ENCODE measurements around the gene CHL1. TPM values are rescaled to one million over a fixed set of nuclear protein-coding genes. Genes with fewer than 3 reads are reported as not detected.

CHL1 gene
- total RNA-seq, 3 donors from 2014 or later, result 9.1 to 48.8 (median 9.3) TPM

- TF ChIP-seq CTCF (IDR thresholded peaks at IDR 0.05), result no peak
- intact Hi-C loops (cut with DNase I, micrococcal nuclease), result no loop called here
Measured at GRCh38 chr3:270688-271087, 74.1 kb downstream of the CHL1 start.

GRCh38 chr3:274927-275326 is 78.4 kb downstream of the CHL1 start:
- no peak overlapping the region for H3K4me3 ChIP-seq
- no peaks in the 10 kb centered on the region for H3K4me1 ChIP-seq (ENCODE audit: low read depth)
- H3K36me3 ChIP-seq (ENCODE audit: low read depth), result no peaks in the 10 kb centered on the region
- no peaks in the 10 kb centered on the region for H3K9me3 ChIP-seq
- no peak for TF ChIP-seq CTCF (IDR thresholded peaks at IDR 0.05)
- ATAC-seq, result no peak
- intact Hi-C loops (cut with DNase I, micrococcal nuclease), result no loop called here
- no peak for DNase-seq

More at GRCh38 chr3:270688-271087, 74.1 kb downstream of the CHL1 start:
- H3K4me3 ChIP-seq, result no peak overlapping the region
- ATAC-seq, result no peak
- no peaks in the 10 kb centered on the region for H3K36me3 ChIP-seq (ENCODE audit: low read depth)
- DNase-seq, result no peak
- no peaks in the 10 kb centered on the region for H3K9me3 ChIP-seq
- H3K4me1 ChIP-seq (ENCODE audit: low read depth), result no peaks in the 10 kb centered on the region

GRCh38 chr3:277873-278272 is 81.3 kb downstream of the CHL1 start:
- ATAC-seq (peak; percentile 31), DNase-seq (no peak)
- Histone ChIP-seq H3K4me1 (ENCODE audit: low read depth) (no peaks in the 10 kb centered on the region), H3K4me3 (no peak overlapping the region), H3K9me3 (no peaks in the 10 kb centered on the region), H3K36me3 (ENCODE audit: low read depth) (no peaks in the 10 kb centered on the region)
- intact Hi-C loops (cut with DNase I, micrococcal nuclease), result no loop called here
- TF ChIP-seq CTCF (IDR thresholded peaks at IDR 0.05), result no peak

- no peaks in the 10 kb centered on the region for H3K4me1 ChIP-seq (ENCODE audit: low read depth)
- no peak overlapping the region for H3K4me3 ChIP-seq
- H3K36me3 ChIP-seq (ENCODE audit: low read depth), result no peaks in the 10 kb centered on the region
- intact Hi-C loops (cut with DNase I, micrococcal nuclease), result no loop called here
- TF ChIP-seq CTCF (IDR thresholded peaks at IDR 0.05), result no peak
- DNase-seq (no peak), ATAC-seq (peak; percentile 61)
- H3K9me3 ChIP-seq, result no peaks in the 10 kb centered on the region
Measured at GRCh38 chr3:278300-279064, 81.9 kb downstream of the CHL1 start.

- no peak for TF ChIP-seq CTCF (IDR thresholded peaks at IDR 0.05)
- Histone ChIP-seq H3K4me1 (ENCODE audit: low read depth) (no peaks in the 10 kb centered on the region), H3K4me3 (no peak overlapping the region), H3K9me3 (no peaks in the 10 kb centered on the region), H3K36me3 (ENCODE audit: low read depth) (no peaks in the 10 kb centered on the region)
- ATAC-seq, result no peak
- no peak for DNase-seq
- intact Hi-C loops (cut with DNase I, micrococcal nuclease), result no loop called here
Measured at GRCh38 chr3:279325-279724, 82.8 kb downstream of the CHL1 start.

Data from mucosa of descending colon (tissue), 3 donors.